Measurements from ENCODE around the gene NCAM1.

The NCAM1 gene

DNA sequence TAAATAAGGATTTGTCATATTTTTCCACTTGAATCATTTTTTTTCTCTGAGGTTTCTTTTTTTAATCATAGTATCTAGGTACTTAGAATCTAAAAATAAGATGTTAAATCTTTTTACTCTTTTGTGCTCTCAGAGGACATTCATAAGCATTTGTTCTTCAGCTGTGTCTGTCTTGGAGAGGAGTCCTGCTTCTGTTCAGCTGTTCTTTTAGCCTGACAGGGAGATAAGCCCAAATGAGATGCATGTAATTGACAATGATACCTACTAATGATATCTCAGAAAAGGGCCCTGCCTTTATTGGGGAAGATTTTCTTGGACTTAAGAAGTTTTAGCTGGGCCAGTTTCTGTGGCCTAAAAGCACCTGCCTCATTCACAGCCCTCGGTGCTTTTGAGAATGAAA lies 156.9 kb downstream of the NCAM1 start:
- no peak for TF ChIP-seq YY1 (IDR thresholded peaks at IDR 0.05; ENCODE audit: insufficient read depth, insufficient read length)
- TF ChIP-seq ZNF274 (IDR thresholded peaks at IDR 0.05; ENCODE audit: low read depth, low read length) = no peak
- no peak for TF ChIP-seq SUZ12 (IDR thresholded peaks at IDR 0.05; ENCODE audit: extremely low read depth, insufficient read depth, insufficient read length)
- Histone ChIP-seq H3K9me3 (ENCODE audit: insufficient read depth, low read length) (no peaks in the 10 kb centered on the region), H3K27me3 (ENCODE audit: insufficient read depth, insufficient read length) (no peaks in the 10 kb centered on the region), H3K4me1 (ENCODE audit: insufficient read depth, insufficient read length) (no peaks in the 10 kb centered on the region), H3K4me3 (ENCODE audit: insufficient read length, low read depth) (no peak overlapping the region), H3K36me3 (ENCODE audit: insufficient read depth, insufficient read length, low read length) (no peaks in the 10 kb centered on the region), H3K9ac (ENCODE audit: insufficient read length, low read depth) (no peak overlapping the region)
- no peak for DNase-seq (ENCODE audit: low read depth, low spot score)

GRCh38 chr11:113119074-113119473 lies 157.9 kb downstream of the NCAM1 start:
- no peak for DNase-seq (ENCODE audit: low read depth, low spot score)

GRCh38 chr11:113119966-113120736 lies 158.9 kb downstream of the NCAM1 start:
- no peak overlapping the region for H3K4me3 ChIP-seq (ENCODE audit: insufficient read length, low read depth)
- DNase-seq (ENCODE audit: low read depth, low spot score) = no peak
- no peaks in the 10 kb centered on the region for H3K9me3 ChIP-seq (ENCODE audit: insufficient read depth, low read length)
- no peaks in the 10 kb centered on the region for H3K4me1 ChIP-seq (ENCODE audit: insufficient read depth, insufficient read length)
- no peaks in the 10 kb centered on the region for H3K27me3 ChIP-seq (ENCODE audit: insufficient read depth, insufficient read length)
- TF ChIP-seq ZNF274 (IDR thresholded peaks at IDR 0.05; ENCODE audit: low read depth, low read length) (no peak), SUZ12 (IDR thresholded peaks at IDR 0.05; ENCODE audit: extremely low read depth, insufficient read depth, insufficient read length) (no peak), YY1 (IDR thresholded peaks at IDR 0.05; ENCODE audit: insufficient read depth, insufficient read length) (no peak)
- no peak overlapping the region for H3K9ac ChIP-seq (ENCODE audit: insufficient read length, low read depth)
- H3K36me3 ChIP-seq (ENCODE audit: insufficient read depth, insufficient read length, low read length) = no peaks in the 10 kb centered on the region

More at GRCh38 chr11:113119074-113119473, 157.9 kb downstream of the NCAM1 start:
- no peaks in the 10 kb centered on the region for H3K27me3 ChIP-seq (ENCODE audit: insufficient read depth, insufficient read length)
- no peaks in the 10 kb centered on the region for H3K9me3 ChIP-seq (ENCODE audit: insufficient read depth, low read length)
- H3K4me3 ChIP-seq (ENCODE audit: insufficient read length, low read depth) = no peak overlapping the region
- TF ChIP-seq SUZ12 (IDR thresholded peaks at IDR 0.05; ENCODE audit: extremely low read depth, insufficient read depth, insufficient read length) = no peak
- TF ChIP-seq YY1 (IDR thresholded peaks at IDR 0.05; ENCODE audit: insufficient read depth, insufficient read length) = no peak
- no peak for TF ChIP-seq ZNF274 (IDR thresholded peaks at IDR 0.05; ENCODE audit: low read depth, low read length)
- no peak overlapping the region for H3K9ac ChIP-seq (ENCODE audit: insufficient read length, low read depth)
- no peaks in the 10 kb centered on the region for H3K4me1 ChIP-seq (ENCODE audit: insufficient read depth, insufficient read length)
- H3K36me3 ChIP-seq (ENCODE audit: insufficient read depth, insufficient read length, low read length) = no peaks in the 10 kb centered on the region

DNA sequence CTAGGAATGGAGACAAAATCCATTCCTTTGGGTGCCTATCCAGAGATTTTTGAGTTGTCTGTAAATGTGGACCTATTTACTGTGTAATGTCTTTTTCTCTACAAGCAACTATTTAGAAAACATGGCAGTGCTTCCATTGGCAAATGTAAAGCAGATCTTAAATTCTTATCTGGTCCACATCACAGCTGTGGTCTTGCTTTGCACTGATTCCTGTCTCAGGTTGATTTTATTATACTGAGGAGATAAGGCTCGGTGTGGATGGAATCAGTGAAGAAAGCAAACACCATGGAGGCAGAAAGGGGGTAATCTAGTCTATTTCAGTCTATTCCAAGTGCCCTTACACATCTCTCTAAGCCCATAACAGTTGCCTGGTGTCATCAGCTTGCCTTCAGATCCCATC lies 160.5 kb downstream of the NCAM1 start:
- H3K4me3 ChIP-seq (ENCODE audit: insufficient read length, low read depth) = no peak overlapping the region
- H3K27me3 ChIP-seq (ENCODE audit: insufficient read depth, insufficient read length) = no peaks in the 10 kb centered on the region
- no peaks in the 10 kb centered on the region for H3K36me3 ChIP-seq (ENCODE audit: insufficient read depth, insufficient read length, low read length)
- H3K9ac ChIP-seq (ENCODE audit: insufficient read length, low read depth) = no peak overlapping the region
- TF ChIP-seq SUZ12 (IDR thresholded peaks at IDR 0.05; ENCODE audit: extremely low read depth, insufficient read depth, insufficient read length) (no peak), ZNF274 (IDR thresholded peaks at IDR 0.05; ENCODE audit: low read depth, low read length) (no peak), YY1 (IDR thresholded peaks at IDR 0.05; ENCODE audit: insufficient read depth, insufficient read length) (no peak)
- H3K4me1 ChIP-seq (ENCODE audit: insufficient read depth, insufficient read length) = no peaks in the 10 kb centered on the region
- no peaks in the 10 kb centered on the region for H3K9me3 ChIP-seq (ENCODE audit: insufficient read depth, low read length)
- DNase-seq (ENCODE audit: low read depth, low spot score) = no peak

DNA sequence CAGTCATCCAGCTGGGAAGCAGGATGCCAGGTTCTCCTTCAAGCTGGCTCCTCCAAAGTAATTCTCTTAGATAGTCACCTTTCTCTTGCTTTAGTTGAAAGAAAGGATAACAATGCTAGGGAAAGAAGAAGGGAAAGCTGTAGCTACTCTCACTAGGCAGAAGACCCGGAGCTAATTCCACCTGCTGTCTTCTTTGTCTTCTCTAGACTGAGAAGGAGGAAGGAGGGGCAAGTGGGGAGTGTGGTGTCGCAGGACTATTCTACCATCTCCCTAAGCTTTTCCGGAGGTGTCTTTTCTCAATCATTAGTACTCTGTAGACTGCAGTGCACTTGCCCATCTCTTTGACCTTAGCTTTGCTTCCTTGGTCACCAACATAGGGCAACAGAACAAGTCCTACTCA lies 162.8 kb downstream of the NCAM1 start:
- Histone ChIP-seq H3K27me3 (ENCODE audit: insufficient read depth, insufficient read length) (no peaks in the 10 kb centered on the region), H3K9ac (ENCODE audit: insufficient read length, low read depth) (no peak overlapping the region), H3K4me1 (ENCODE audit: insufficient read depth, insufficient read length) (no peaks in the 10 kb centered on the region), H3K4me3 (ENCODE audit: insufficient read length, low read depth) (no peak overlapping the region), H3K9me3 (ENCODE audit: insufficient read depth, low read length) (no peaks in the 10 kb centered on the region), H3K36me3 (ENCODE audit: insufficient read depth, insufficient read length, low read length) (no peaks in the 10 kb centered on the region)
- TF ChIP-seq SUZ12 (IDR thresholded peaks at IDR 0.05; ENCODE audit: extremely low read depth, insufficient read depth, insufficient read length) = no peak
- TF ChIP-seq YY1 (IDR thresholded peaks at IDR 0.05; ENCODE audit: insufficient read depth, insufficient read length) = no peak
- TF ChIP-seq ZNF274 (IDR thresholded peaks at IDR 0.05; ENCODE audit: low read depth, low read length) = no peak
- DNase-seq (ENCODE audit: low read depth, low spot score) = no peak

GRCh38 chr11:113124578-113124977 lies 163.4 kb downstream of the NCAM1 start:
- Histone ChIP-seq H3K4me1 (ENCODE audit: insufficient read depth, insufficient read length) (no peaks in the 10 kb centered on the region), H3K9ac (ENCODE audit: insufficient read length, low read depth) (no peak overlapping the region), H3K36me3 (ENCODE audit: insufficient read depth, insufficient read length, low read length) (no peaks in the 10 kb centered on the region), H3K4me3 (ENCODE audit: insufficient read length, low read depth) (no peak overlapping the region), H3K9me3 (ENCODE audit: insufficient read depth, low read length) (no peaks in the 10 kb centered on the region), H3K27me3 (ENCODE audit: insufficient read depth, insufficient read length) (no peaks in the 10 kb centered on the region)
- DNase-seq (ENCODE audit: low read depth, low spot score) = no peak
- no peak for TF ChIP-seq SUZ12 (IDR thresholded peaks at IDR 0.05; ENCODE audit: extremely low read depth, insufficient read depth, insufficient read length)
- no peak for TF ChIP-seq YY1 (IDR thresholded peaks at IDR 0.05; ENCODE audit: insufficient read depth, insufficient read length)

DNA sequence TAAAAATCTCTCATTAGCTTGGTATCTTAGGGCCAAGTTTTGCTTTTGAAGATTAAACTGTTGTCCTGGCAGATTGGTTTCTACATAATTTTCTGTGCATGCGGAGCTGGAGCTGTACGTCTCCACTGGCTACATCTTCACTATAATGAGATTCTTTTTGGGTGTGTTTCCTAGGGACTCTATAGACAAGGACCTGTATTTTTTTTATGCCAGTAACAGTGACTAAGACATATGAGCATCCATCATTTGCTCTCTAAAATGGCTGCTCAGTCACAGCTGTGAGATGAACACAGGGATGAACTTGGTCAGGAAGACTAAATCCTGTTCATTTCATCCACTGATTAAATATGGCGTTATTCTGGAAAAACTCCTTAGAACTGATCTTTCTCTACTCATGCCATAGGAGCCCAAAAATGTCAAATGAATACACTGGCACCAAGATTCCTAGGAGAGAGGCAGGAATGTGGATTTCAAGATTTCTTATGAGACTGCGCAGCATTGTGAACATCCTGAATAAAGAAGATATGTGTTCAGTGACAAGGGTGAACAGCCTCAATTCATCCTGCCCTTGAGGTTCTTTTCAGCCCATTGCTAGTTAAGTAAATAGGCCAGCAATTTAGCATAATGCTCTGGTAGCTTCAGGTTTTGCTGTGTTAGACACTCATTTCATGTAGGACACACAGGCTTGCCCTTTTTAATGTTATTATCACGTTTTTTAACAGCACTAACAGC lies 168.2 kb downstream of the NCAM1 start:
- no peak for DNase-seq (ENCODE audit: low read depth, low spot score)
- no peak for TF ChIP-seq YY1 (IDR thresholded peaks at IDR 0.05; ENCODE audit: insufficient read depth, insufficient read length)
- no peak for TF ChIP-seq ZNF274 (IDR thresholded peaks at IDR 0.05; ENCODE audit: low read depth, low read length)
- no peak for TF ChIP-seq SUZ12 (IDR thresholded peaks at IDR 0.05; ENCODE audit: extremely low read depth, insufficient read depth, insufficient read length)
- Histone ChIP-seq H3K27me3 (ENCODE audit: insufficient read depth, insufficient read length) (no peaks in the 10 kb centered on the region), H3K4me1 (ENCODE audit: insufficient read depth, insufficient read length) (no peaks in the 10 kb centered on the region), H3K36me3 (ENCODE audit: insufficient read depth, insufficient read length, low read length) (no peaks in the 10 kb centered on the region), H3K9me3 (ENCODE audit: insufficient read depth, low read length) (no peaks in the 10 kb centered on the region), H3K9ac (ENCODE audit: insufficient read length, low read depth) (no peak overlapping the region), H3K4me3 (ENCODE audit: insufficient read length, low read depth) (no peak overlapping the region)
